ENCODE results near the gene TNFAIP8L1.

DNA sequence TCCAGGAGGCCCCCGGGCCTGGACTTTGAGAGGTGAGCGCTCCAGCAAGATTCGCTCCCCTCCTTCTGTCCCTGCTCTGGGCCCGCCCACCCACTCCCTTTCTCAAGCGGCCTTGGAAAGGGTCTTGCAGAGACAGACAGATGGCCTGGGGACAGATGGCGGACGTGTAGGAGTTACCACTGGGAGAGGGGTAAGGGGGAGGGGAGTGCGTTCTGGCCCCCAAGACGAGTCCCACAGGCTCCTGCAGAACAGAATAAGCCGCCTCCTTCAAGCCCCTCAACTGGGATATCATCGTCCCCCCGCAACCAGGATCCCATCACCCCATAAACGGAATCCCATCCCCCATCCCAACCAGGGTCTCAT lies 3.6 kb upstream of the TNFAIP8L1 start:
- no peak for TF ChIP-seq YY1 (IDR thresholded peaks at IDR 0.05; ENCODE audit: insufficient read depth, insufficient read length)
- TF ChIP-seq SUZ12 (IDR thresholded peaks at IDR 0.05; ENCODE audit: extremely low read depth, insufficient read depth, insufficient read length): no peak
